HT-29 (cell line): Measurements from ENCODE around the gene WASHC2A. TPM values are rescaled to one million over a fixed set of nuclear protein-coding genes. Genes with fewer than 3 reads are reported as not detected.
"Not testable (repeated sequence)": the region's sequence is repeated elsewhere in the genome, so short reads cannot be mapped to it uniquely, and the experiment has no call there.

Experiments used
- DNase-seq: peaks from one replicate; pipeline ENCODE4 v3.0.0-alpha.2; 2015; ENCODE audit warnings: low spot score
- total RNA-seq: library from RNA; depleted of rRNA; stranded (reverse); fragments of >200 nt; shearing (Covaris generic); gene quantifications from 2 replicates; pipeline ENCODE4 v1.2.3, GENCODE V29; 2014; rRNA removed

Gene WASHC2A
- total RNA-seq, 1 experiment from 2014 or later = 13.1 TPM

- DNase-seq = no peak
Observed at GRCh38 chr10:50152792-50153272, 85.1 kb downstream of the WASHC2A start.

DNA sequence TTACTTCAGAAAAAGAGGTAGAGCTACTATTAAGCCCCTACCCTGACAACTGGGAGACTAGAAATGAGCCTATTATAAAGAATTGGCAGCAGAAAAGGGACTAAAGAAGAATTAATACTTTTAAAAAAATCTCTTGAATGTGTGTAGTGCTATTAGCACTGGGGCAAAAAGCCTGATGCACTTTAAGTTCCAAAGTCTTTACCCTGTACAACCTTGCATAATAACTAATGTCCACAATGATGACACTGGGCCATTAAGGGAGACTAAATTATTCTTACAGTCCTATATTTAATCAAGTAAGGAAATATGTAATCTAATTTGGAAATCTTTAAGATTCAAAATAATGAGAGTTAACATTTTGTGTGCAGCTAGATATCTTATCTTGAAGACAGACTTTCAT lies 90.1 kb downstream of the WASHC2A start:
- not testable (repeated sequence) for DNase-seq

- not testable (repeated sequence) for DNase-seq
Observed at GRCh38 chr10:50159856-50160255, 92.1 kb downstream of the WASHC2A start.

GRCh38 chr10:50165038-50165437 lies 97.3 kb downstream of the WASHC2A start:
- DNase-seq = not testable (repeated sequence)

GRCh38 chr10:50167833-50168232 lies 100.1 kb downstream of the WASHC2A start:
- DNase-seq = not testable (repeated sequence)

DNA sequence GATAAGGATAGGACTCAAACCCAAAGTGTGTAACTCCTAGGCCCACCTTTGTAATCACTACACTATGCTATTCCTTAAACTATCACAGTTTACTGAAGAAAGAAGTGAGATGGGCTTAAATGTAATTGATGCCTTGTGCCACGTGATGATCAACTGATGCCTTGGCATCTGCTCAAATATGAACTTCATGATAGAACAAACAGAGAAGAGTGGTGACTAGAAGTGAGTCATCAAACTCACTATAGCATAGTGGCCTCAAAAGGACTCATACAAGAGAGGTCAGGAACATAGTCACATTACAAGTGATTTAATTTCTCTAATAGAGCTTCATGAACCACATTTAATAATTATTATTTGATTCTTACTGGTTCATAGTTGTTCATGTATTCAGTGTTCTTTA lies 101.8 kb downstream of the WASHC2A start:
- DNase-seq = peak; percentile 15

GRCh38 chr10:50174788-50175525 lies 107.2 kb downstream of the WASHC2A start:
- not testable (repeated sequence) for DNase-seq

Other genes with a start within 250 kb of the WASHC2A start
- gene PARG, start 125.9 kb upstream of the WASHC2A start, total RNA-seq = 22.8 TPM in 2 replicates
- gene TIMM23B, start 125.9 kb upstream of the WASHC2A start, total RNA-seq = 12.6 and 19.5 TPM in 2 replicates
- 11.3 and 12.3 TPM in 2 replicates for gene AGAP6, start 79.5 kb upstream of the WASHC2A start, total RNA-seq
- gene ASAH2, start 183.6 kb downstream of the WASHC2A start, total RNA-seq = 0.41 and 4.6 TPM in 2 replicates